Calu3 (cell line): ENCODE results near the gene ABCA5. TPM values are rescaled to one million over a fixed set of nuclear protein-coding genes. Genes with fewer than 3 reads are reported as not detected.

Experiments used
- BruUV-seq: library from RNA; stranded (reverse); fragments of 400-500 nt; replicated peaks from 2 replicates; lab custom pipeline; 2021; lab: Mats Ljungman, UMichigan
- CTCF ChIA-PET: fragments of 300-600 bp; sonication (Branson Sonifier 250); formaldehyde crosslinking; loops from one replicate; lab custom pipeline; 2022; ENCODE audit warnings: antibody characterized with exemption; lab: Charles Lee
- DNase-seq: peaks from one replicate; pipeline ENCODE4 v3.0.0; 2022
- H3K27ac Mint-ChIP-seq: one replicate; pipeline ENCODE4 v1.8.0; 2022; ENCODE audit warnings: mixed read lengths; ENCODE audit not compliant: unreplicated experiment
- H3K27me3 Mint-ChIP-seq: one replicate; pipeline ENCODE4 v1.8.0; 2022; ENCODE audit warnings: mixed read lengths; ENCODE audit not compliant: unreplicated experiment
- H3K36me3 Mint-ChIP-seq: one replicate; pipeline ENCODE4 v1.8.0; 2022; ENCODE audit warnings: mild to moderate bottlenecking, moderate library complexity, mixed read lengths; ENCODE audit not compliant: insufficient read depth, unreplicated experiment
- H3K4me1 Mint-ChIP-seq: one replicate; pipeline ENCODE4 v1.8.0; 2022; ENCODE audit warnings: mild to moderate bottlenecking, low read depth, mixed read lengths; ENCODE audit not compliant: unreplicated experiment
- H3K4me3 Mint-ChIP-seq: one replicate; pipeline ENCODE4 v1.8.0; 2022; ENCODE audit warnings: mild to moderate bottlenecking, low read depth, moderate library complexity, mixed read lengths; ENCODE audit not compliant: unreplicated experiment
- H3K9me3 Mint-ChIP-seq: one replicate; pipeline ENCODE4 v1.8.0; 2022; ENCODE audit warnings: low read depth, mixed read lengths; ENCODE audit not compliant: unreplicated experiment
- CTCF ChIP-seq: fragments of 200-600 bp; IDR thresholded peaks from one replicate; pipeline ENCODE4 v1.8.0; 2022; ENCODE audit warnings: antibody characterized with exemption; ENCODE audit not compliant: unreplicated experiment
- intact Hi-C: fragments of 100-400 bp; cut with micrococcal nuclease; formaldehyde crosslinking; loops from one replicate; pipeline ENCODE4 v1.10.0; 2022; ENCODE audit not compliant: unreplicated experiment
- total RNA-seq: library from RNA; stranded (reverse); gene quantifications from 2 replicates; pipeline ENCODE4 v1.2.3, GENCODE V29; 2022

ABCA5 gene
- total RNA-seq, 1 experiment from 2014 or later, result 8.9 TPM

- no TSS peak for BruUV-seq
- Mint-ChIP-seq H3K9me3 (no peaks in the 10 kb centered on the region), H3K4me1 (peaks cover 9% of the 10 kb centered on the region), H3K27ac (no peak overlapping the region), H3K27me3 (no peaks in the 10 kb centered on the region), H3K36me3 (no peaks in the 10 kb centered on the region), H3K4me3 (no peak overlapping the region)
- no peak for TF ChIP-seq CTCF
- no peak for DNase-seq
- CTCF ChIA-PET, result no interaction called here
- intact Hi-C loops, result no loop called here
These were observed 55.9 kb downstream of the ABCA5 start for GRCh38 chr17:69271023-69271422.

- CTCF ChIA-PET, result no interaction called here
- H3K4me3 Mint-ChIP-seq, result no peak overlapping the region
- no peaks in the 10 kb centered on the region for H3K36me3 Mint-ChIP-seq
- no peaks in the 10 kb centered on the region for H3K9me3 Mint-ChIP-seq
- peaks cover 9% of the 10 kb centered on the region for H3K4me1 Mint-ChIP-seq
- no TSS peak for BruUV-seq
- H3K27me3 Mint-ChIP-seq, result no peaks in the 10 kb centered on the region
- H3K27ac Mint-ChIP-seq, result no peak overlapping the region
- no peak for TF ChIP-seq CTCF
- intact Hi-C loops, result no loop called here
- no peak for DNase-seq
These were observed 57.6 kb downstream of the ABCA5 start for GRCh38 chr17:69269131-69269998.

- CTCF ChIA-PET, result interaction anchor here (1.2 kb wide), 1 partner anchor 254 kb away, joined by 3 read pairs; no protein-coding TSS in a partner anchor
- H3K4me1 Mint-ChIP-seq, result peaks cover 9% of the 10 kb centered on the region
- intact Hi-C loops, result no loop called here
- no peak for DNase-seq
- TF ChIP-seq CTCF, result no peak
- BruUV-seq, result no TSS peak
- no peaks in the 10 kb centered on the region for H3K27me3 Mint-ChIP-seq
- H3K36me3 Mint-ChIP-seq, result no peaks in the 10 kb centered on the region
- H3K9me3 Mint-ChIP-seq, result peaks cover 2% of the 10 kb centered on the region
- H3K27ac Mint-ChIP-seq, result no peak overlapping the region
- no peak overlapping the region for H3K4me3 Mint-ChIP-seq
These were observed 58.4 kb downstream of the ABCA5 start for GRCh38 chr17:69268543-69269014.

GRCh38 chr17:69267219-69267618 lies 59.7 kb downstream of the ABCA5 start:
- H3K4me1 Mint-ChIP-seq, result peaks cover 9% of the 10 kb centered on the region
- intact Hi-C loops, result no loop called here
- peaks cover 2% of the 10 kb centered on the region for H3K9me3 Mint-ChIP-seq
- H3K27me3 Mint-ChIP-seq, result no peaks in the 10 kb centered on the region
- DNase-seq, result no peak
- no peak overlapping the region for H3K4me3 Mint-ChIP-seq
- BruUV-seq, result no TSS peak
- no peaks in the 10 kb centered on the region for H3K36me3 Mint-ChIP-seq
- no peak overlapping the region for H3K27ac Mint-ChIP-seq
- CTCF ChIA-PET, result interaction anchor here (1.2 kb wide), 1 partner anchor 256 kb away, joined by 3 read pairs; no protein-coding TSS in a partner anchor
- no peak for TF ChIP-seq CTCF
